Prostate gland (tissue), 2 donors: ENCODE results near the gene SMARCA1.

Experiments used
- POLR2A ChIP-seq: fragments of 450-650 bp; IDR thresholded peaks from one replicate; pipeline ENCODE4 v1.6.1; 2016; ENCODE audit warnings: antibody characterized with exemption, mild to moderate bottlenecking
- TF ChIP-seq, protein P1 (sequence below), 4 experiments: fragments of 200-600 bp in 2 of 4; fragments of 450-650 bp in 2 of 4; sonication (generic) in 2 of 4; IDR thresholded peaks; 1 replicate in 3 of 4; 2 replicates in 1 of 4; pipeline ENCODE4 v1.5.1; 2016 to 2019; ENCODE audit warnings: antibody characterized with exemption in 4 of 4, mild to moderate bottlenecking in 2 of 4, moderate library complexity in 2 of 4

DNA sequence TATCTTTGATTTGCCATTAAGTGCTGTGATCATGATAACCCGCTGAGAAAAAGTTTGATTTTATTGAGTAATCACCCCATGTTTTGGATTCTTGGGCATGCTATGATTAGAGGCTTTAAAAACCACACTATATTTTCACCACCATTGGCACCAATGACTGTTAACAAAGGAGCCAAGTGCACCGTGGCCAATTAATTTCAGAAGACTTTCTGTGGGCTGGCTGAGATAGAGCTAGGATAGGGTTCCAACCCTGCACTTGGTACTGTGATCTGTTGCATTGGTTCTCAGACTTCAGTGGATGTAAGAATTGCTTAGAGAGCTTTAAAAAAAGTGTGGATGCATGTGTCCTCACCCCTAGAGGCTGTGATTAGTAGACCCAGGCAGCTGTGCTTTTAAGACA, 49.1 kb upstream of the SMARCA1 start:
- TF ChIP-seq, protein P1, sequence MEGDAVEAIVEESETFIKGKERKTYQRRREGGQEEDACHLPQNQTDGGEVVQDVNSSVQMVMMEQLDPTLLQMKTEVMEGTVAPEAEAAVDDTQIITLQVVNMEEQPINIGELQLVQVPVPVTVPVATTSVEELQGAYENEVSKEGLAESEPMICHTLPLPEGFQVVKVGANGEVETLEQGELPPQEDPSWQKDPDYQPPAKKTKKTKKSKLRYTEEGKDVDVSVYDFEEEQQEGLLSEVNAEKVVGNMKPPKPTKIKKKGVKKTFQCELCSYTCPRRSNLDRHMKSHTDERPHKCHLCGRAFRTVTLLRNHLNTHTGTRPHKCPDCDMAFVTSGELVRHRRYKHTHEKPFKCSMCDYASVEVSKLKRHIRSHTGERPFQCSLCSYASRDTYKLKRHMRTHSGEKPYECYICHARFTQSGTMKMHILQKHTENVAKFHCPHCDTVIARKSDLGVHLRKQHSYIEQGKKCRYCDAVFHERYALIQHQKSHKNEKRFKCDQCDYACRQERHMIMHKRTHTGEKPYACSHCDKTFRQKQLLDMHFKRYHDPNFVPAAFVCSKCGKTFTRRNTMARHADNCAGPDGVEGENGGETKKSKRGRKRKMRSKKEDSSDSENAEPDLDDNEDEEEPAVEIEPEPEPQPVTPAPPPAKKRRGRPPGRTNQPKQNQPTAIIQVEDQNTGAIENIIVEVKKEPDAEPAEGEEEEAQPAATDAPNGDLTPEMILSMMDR (IDR thresholded peaks at IDR 0.05) = no peak
- no peak for TF ChIP-seq POLR2A
